LNCAP (cell line): ENCODE results near the gene CLDN18.

Experiments
- CTCF ChIP-seq: fragments of 450-650 bp; IDR thresholded peaks from 2 replicates; pipeline ENCODE4 v1.5.1; 2017; ENCODE audit warnings: mild to moderate bottlenecking

CLDN18 gene

DNA sequence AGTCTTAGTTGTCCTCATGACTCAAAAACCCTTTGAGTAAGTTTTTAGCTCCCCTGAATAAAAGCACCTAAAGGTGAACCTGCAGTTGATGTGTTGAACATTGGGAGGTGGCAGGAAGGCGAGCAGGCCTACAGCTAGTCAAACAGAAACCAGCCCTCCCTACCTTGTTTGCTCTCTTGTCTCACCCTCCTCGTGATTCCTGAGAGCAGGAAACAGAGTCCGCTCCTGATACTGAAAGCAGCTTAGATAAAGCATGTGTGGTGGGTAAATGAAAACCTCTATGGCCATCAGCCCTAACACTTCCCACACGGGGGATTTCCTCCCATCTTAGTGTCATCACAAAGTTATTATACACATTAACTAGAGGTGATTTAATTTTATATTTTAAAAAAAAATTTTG lies 21.8 kb upstream of the CLDN18 start:
- TF ChIP-seq CTCF: no peak

GRCh38 chr3:137988982-137989381 lies 21.0 kb upstream of the CLDN18 start:
- no peak for TF ChIP-seq CTCF

DNA sequence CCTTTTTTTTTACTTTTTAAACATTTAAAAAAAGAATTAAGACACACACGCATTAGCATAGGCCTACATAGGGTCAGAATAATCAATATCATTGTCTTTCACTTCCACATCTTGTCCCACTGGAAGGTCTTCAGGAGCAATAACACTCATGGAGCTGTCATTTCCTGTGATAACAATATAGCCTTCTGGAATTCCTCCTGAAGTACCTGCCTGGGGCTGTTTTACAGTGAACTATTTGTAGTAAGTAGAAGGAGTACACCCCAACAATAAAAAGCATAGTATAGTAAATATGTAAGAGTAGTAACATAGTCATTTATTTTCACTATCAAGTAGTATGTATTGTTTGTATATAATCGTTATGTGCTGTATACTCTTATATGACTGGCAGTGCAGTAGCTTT lies 19.5 kb upstream of the CLDN18 start:
- TF ChIP-seq CTCF: no peak

- TF ChIP-seq CTCF: no peak
These were observed 17.4 kb upstream of the CLDN18 start for GRCh38 chr3:137992592-137992991.

DNA sequence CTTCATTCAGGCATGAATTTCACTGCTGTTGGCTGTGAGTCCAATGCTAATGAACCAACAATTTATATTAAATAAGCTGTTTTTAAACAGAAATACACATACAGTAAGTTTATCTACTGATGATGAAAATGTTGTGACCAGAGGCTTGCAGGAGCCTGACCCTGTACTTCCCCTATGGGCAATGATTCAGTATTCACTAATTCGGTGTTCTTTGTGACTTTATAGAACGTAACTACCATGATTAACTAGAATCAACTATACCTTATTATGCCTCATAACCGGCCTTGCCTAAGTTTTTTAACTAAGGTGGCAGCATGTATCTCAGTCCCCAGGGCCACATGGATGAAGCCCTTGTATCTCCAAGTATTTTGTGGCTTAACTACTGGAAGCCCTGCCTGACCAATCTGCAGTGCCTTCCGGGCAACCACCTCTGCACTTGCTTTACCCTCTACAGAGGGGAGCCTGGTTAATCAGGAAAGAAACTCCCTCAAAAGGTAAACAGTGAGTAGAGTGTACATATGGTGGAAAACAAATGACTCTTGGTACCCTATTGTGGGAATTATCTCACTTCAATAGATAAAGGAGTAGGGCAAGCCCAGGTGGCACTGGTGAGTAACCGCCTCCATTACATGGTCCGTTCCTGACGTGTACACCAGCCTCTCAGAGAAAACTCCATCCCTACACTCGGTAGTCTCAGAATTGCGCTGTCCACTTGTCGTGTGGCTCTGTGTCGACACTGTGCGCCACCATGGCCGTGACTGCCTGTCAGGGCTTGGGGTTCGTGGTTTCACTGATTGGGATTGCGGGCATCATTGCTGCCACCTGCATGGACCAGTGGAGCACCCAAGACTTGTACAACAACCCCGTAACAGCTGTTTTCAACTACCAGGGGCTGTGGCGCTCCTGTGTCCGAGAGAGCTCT lies 11.6 kb upstream of the CLDN18 start:
- no peak for TF ChIP-seq CTCF

DNA sequence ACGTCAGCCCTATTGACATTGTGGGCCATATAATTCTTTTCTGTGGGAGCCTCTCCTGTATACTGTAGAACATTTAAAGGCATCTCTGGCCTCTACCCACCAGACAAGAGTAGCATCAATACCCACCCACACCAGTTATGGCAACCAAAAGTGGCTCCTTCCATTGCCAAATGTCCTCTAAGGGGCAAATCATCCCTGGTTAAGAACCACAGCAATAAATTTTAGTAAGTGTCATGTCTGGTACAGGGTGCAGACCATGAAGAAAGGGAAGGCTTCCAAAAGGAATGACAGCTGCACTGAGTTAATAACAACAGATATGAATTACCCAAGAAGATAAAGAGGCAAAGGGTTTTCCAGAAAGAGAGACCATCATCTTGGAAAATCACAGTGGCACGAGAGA lies 6.9 kb upstream of the CLDN18 start:
- TF ChIP-seq CTCF: no peak

- TF ChIP-seq CTCF: no peak
These were observed 4.3 kb upstream of the CLDN18 start for GRCh38 chr3:138005627-138006026.
